Measurements from ENCODE around the gene ARL5C.

The ARL5C gene

DNA sequence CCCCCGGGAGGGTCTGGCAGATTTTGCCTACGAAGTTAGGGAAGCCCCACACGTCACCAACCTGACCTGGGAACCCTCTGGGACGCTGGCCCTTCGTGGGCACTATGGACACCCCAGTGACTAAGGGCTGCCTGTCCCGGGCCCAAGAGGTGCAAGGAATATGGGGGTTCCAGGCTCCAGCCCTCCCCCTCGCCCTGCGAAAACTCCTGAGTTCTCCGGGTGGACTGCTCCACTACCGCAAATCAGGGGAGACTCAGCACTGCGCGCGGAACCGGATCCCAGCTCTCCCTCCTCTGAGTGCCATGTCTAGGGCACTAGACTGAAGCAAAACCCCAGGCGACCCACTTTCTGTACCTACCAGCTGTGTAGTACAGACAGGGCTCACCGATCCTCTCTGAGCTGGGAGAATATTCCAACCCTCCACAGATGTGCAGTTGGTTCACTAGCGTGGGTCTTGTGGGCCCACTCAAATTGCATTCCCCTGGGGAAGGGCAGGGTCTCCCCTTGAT lies at the start of gene ARL5C:
ARL5C (minus strand) TSS at position 321 of the 509 bp plus-strand sequence. CDS start 401 bp downstream, outside the sequence.
- DNase-seq = no peak

DNA sequence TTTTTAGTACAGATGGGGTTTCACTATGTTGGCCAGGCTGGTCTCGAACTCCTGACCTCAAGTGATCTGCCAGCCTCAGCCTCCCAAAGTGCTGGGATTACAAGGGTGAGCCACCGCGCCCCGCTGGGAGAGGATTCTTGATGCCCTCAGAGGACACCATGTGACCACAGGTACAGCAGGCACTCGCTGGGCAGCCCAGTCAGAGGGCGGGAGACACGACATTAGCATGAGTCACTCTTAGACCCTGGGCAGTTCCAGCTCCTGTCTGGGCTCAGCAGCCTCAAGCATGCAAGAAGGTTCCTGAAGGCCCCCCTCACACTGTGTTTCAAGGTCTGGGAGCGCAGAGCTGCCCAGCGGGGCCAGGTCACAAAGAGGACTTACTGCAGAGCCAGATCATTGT lies 47.9 kb upstream of the ARL5C start:
- no peak for DNase-seq

GRCh38 chr17:39212841-39213480 lies 47.0 kb upstream of the ARL5C start:
- peak in 1 of 3 experiments; percentile 7 for DNase-seq

DNA sequence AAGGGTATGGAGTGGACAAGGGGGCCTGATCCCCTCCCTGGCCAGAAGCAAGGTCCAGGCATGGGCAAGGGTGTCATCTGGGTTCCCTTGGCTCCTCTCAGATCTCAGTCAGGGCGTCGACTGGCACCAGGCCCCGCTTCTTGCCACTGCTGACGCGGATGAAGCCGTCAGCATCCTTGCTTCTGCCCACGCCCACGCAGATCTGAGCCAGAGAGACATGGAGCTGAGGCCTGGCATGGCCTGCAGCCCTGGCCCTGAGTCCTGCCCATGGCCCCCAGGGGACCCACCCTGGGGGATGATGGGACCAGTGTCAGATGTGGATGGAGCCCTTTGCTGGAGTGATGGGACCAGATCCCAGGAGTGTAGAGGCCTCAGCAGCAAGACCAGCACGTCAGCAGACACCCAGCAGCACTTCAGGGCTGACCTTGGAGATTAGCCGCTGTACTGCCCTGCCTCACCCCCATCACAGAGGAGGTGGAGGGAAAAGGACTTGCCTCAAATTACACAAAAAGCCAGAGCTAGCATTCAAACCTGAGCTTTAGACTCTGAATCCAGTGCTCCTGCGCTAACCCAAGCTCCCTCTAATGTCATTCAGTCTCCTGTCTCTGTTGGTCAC lies 46.3 kb upstream of the ARL5C start:
- DNase-seq = no peak

DNA sequence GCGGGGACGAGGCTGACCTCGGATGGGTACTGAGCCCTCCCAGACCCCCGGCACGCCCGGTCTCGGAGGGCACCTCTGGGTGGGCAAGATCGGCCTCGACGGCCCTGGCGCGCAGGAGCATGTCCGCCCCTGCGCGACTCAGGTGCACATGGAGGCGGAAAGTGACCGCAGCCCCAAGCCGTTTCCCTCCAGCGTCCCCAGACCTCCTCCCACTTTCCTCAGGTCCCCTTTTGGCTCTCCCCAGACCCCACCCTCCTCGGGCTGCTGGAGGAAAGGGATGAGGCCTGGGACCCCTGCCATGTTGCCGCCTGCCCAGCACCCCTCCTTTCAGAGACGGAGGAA lies 44.1 kb upstream of the ARL5C start:
- DNase-seq = no peak

- DNase-seq = peak in 2 of 3 experiments; percentile 50 to 54
These were observed 43.5 kb upstream of the ARL5C start for GRCh38 chr17:39209317-39210092.

DNA sequence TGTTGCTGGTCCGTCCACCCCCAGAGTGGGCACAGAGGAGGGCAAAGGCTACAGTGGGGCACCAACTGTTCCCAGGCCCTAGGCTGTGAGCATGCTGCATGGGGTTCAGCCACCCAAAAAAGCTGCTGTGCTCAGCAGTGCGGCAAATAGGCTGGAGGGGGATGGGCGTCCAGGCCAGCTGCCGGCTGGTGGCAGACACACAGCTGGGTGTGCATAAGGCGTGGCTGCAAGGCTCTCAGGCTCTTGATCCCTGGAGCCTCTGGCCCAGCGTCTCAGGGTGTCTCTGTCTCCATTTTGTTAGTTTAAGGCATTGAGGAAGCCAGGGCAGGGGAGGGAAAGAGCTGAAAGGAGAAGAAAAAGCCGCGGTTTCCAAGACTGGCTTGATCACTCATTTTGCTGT lies 42.9 kb upstream of the ARL5C start:
- DNase-seq = peak; percentile 26 to 64 (median 34)

DNA sequence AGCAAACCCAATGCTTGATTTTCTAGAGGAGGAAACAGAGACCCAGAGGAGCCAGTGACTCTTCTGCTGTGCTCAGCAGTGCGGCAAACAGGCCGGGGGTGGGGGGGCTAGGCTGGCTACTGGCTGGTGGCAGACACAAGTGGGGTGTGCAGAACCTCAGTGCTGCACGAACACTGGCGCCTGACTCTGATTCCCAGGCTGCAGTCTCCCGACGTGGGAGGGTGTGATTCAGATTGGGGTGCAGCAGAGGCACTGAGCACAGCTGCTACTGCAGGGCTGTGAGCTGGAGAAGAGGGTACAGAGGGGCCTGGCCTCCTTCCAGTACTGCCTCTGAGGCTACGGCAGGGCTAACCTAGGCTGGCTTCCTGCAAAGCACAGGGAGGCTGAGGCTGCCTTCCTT lies 42.2 kb upstream of the ARL5C start:
- DNase-seq = peak in 1 of 3 experiments; percentile 6

DNA sequence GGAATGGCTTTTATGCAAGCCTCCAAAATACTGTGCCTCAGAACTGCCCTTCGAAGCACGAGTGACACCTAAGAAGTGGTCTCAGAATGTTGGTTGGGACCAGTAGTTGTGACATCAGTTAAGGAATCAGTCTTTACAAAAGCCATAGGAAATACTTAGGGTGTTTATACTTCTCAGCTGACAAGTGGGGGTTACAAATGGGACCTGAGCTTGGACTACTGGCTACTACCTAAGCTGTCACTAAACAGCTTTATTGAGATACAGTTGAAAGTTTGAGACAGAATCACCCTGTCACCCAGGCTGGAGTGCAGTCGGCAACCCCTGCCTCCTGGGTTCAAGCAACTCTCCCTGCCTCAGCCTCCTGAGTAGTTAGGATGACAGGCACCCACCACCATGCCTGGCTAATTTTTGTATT lies 39.2 kb upstream of the ARL5C start:
- DNase-seq = no peak

GRCh38 chr17:39204245-39204644 lies 38.3 kb upstream of the ARL5C start:
- peak in 1 of 3 experiments; percentile 33 for DNase-seq

GRCh38 chr17:39200957-39201510 lies 35.1 kb upstream of the ARL5C start:
- DNase-seq = peak in 1 of 3 experiments; percentile 12

DNA sequence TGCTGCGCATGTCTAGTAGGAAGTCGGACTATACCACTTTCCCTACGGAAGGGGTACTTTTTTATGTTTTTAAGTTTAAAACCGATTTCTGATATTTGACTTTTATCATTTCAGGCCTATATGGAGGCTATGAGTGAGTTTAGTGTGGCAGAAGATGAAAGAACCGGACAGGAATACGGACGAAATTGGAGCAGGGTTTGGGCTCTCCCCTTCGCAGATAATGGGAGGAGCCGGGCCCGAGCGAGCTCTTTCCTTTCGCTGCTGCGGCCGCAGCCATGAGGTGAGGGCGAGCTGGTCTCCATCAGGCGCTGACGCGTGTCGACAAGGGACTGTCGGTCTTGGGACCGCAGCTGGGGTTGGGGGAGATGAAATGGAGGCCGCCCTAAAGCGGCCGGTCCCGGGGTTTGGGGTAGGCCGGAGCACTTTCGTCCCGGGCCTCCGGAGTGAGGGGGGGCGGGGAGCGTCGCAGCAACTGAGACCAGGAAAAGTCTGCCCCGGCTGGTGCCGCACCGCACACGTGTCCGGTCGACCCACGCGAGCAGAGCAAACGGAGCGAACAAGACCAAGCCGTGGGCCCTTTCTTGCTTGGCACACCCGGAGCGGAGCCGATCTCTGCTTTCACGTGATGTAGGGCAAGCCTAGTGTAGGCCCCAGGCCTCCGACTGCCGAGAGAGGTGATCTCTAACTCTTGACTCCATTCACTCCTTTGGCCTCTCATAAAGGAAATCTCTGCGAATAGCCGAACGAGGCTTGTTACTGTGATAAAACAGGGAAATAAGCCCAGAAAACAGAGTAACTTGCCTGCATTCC lies 34.3 kb upstream of the ARL5C start, which contains the start of gene RPL19:
RPL19 (plus strand) TSS at position 214 of the 810 bp plus-strand sequence; CDS start at position 276, 62 bp downstream.
- DNase-seq = peak in 2 of 3 experiments; percentile 89 to 93

DNA sequence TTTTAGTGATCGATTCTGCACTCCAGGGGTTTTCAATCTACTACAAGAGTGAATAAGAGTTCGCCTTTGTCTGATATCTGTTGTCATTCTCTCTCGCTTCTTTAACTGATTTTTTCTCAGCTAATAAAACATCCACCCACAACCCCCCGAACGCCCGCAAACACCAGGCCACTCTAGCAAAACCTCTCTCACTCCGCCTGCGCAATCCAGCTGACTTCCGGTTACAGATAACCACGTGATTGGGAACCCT lies 33.8 kb upstream of the ARL5C start:
- DNase-seq = peak in 2 of 3 experiments; percentile 89 to 98

GRCh38 chr17:39198186-39198566 lies 32.2 kb upstream of the ARL5C start:
- no peak for DNase-seq

- peak; percentile 76 to 83 (median 83) for DNase-seq
These were observed 31.6 kb upstream of the ARL5C start, which contains the start of gene CACNB1 for GRCh38 chr17:39197380-39198185. TSS of gene CACNB1 (minus strand) at chr17:39197669. CDS start at chr17:39197495, 174 bp downstream.

DNA sequence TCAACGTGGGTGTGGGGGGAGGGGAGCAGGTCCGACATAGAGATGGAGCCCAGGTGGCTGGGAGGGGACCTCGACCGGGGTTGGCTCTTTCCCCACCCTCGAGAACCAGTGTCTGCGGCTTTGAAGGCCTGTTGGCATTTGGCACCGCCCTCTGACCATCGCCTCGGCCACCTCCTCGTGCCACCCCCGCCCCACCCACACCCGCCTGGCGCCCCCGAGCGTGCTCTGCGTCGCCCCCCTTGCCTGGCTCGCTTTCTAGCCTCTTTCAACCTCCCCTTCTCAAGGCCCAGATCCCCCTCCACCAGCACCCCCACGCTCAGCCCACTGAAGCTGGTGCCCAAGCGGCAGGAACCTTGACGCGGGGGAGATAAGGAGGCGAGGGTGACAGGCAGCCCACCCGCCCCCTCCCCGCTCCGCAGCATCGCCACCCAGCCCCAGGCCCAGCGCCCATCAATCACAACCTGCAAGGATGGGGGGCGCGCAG lies 30.9 kb upstream of the ARL5C start:
- peak in 2 of 3 experiments; percentile 61 for DNase-seq

DNA sequence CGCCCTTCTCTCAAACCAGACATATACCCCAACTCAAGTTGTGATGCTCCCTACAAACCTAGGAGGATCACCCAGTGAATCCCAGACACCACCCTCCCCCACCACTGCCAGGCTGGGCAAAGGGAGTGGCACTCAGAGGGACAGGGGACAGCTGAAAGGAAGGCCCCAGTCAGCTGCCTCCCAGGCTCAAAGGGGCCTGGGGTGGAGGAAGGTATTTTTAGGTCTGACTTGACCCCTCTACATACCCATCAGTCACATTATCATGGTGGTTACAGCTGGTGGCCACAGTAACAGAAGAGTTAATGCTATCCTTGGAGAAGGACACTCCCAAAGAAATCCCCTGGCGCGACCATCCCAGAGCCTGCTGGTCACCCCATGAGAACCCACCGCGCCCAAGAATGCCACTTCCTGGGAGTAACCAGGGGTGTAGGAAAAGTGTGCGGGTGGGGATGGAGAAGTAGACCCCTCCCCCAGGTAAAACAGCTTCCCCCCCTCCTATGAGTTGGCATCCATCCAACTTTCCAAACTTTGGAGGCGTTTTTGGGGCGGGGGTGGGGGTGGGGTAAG lies 30.4 kb upstream of the ARL5C start:
- DNase-seq = peak in 2 of 3 experiments; percentile 23 to 40

DNA sequence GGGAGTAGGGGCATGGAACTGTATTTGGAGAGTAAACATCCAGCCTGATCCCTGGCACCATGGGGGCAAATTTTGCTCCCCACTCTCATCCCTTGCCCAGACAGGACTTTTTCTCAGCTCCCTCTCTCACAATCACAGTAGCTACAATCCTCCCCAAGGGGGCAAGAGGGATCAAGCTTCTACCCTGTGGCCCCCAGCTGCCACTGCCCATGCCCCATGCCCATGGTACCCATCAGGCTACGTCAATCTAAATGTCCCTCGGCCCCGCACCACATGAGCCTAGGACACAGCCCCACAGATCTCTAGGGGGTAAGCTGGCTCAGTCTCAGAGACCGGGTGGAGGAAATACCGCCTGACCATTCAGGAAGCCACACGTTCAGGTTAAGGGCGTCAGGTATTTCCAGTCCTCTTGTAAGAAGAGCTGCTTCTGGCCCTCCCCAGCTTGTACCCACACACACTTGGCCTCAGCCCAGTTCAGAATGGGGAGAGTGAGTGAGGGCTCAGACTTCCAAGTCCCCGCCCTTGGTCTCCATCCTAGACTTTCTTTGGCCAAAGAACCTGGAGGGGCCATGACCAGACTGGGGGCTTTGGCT lies 29.7 kb upstream of the ARL5C start:
- DNase-seq = no peak

- no peak for DNase-seq
These were observed 29.1 kb upstream of the ARL5C start for GRCh38 chr17:39194985-39195524.
